Heart left ventricle (tissue), 13 donors: Measurements from ENCODE around the gene PLXNA3.

ENCODE experiments used
- CTCF ChIP-seq, 12 donors: fragments of 200-600 bp; sonication (generic) in 4 of 12; IDR thresholded peaks; one replicate each; pipeline versions ENCODE4 v1.5.0 to v1.8.0; 2018 to 2022; ENCODE audit warnings: antibody characterized with exemption in 12 of 12, mild to moderate bottlenecking in 5 of 12
- POLR2A ChIP-seq, 2 donors: fragments of 450-650 bp; IDR thresholded peaks; one replicate each; pipeline ENCODE4 v1.6.1; 2017; ENCODE audit warnings: antibody characterized with exemption in 2 of 2, mild to moderate bottlenecking in 2 of 2, moderate library complexity in 2 of 2
- donor health status: ischemic (EF 13 %, LVEDD 7.1; RV severe dilation, severe dysfunction).
- donor health status: DM: no; HTN: yes; CAD: no.
- donor health status: DM: no; HTN: no; CAD: no.
- donor health status: ischemic (EF 25% LVEDD 6.9; RV normal size, moderate dysfunction).
- donor health status: ischemic (EF 25% LVEDD 5.7; RV mildly dilated, moderate dysfunction).
- donor health status: ischemic (EF 35%, LVEDD 5.7; RV mildly dilated, moderate dysfunction).
- donor health status: nonischemic (EF 11% LVEDD 7.7; RV severe dilation, severe dysfunction).
- donor health status: DM: yes; HTN: yes; CAD: no.
- donor health status: PGD.
- donor health status: ischemic (EF 29% LVEDD 5.4; RV normal size, mild dysfunction).
- donor health status: nonischemic (EF 23%, LVEDD 6.1; RV moderate dilation, normal function).

DNA sequence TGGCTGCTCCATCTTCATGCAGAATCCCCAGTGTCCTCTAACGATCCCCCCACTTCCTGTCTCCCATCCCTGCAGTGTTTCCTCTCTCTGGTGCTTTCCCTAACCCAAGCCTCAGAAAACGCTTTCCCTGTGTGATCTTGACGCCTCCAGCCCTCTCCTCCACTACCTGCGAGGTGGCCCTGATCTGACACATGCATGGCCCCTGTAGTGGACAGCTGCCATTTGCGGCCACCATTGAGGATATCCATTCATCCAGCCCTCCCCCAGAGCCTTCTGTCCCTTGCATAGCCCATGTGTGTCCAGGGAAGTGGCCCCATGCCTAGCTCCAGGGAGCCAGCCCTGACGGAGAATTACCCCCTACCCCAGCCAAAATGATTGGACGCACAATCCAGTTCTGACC, 25.2 kb downstream of the PLXNA3 start:
- TF ChIP-seq CTCF (IDR thresholded peaks at IDR 0.05), result no peak
- TF ChIP-seq POLR2A (IDR thresholded peaks at IDR 0.05), result no peak
